Psoas muscle (tissue), 8 donors: Measurements from ENCODE around the gene TSGA10. TPM values are rescaled to one million over a fixed set of nuclear protein-coding genes. Genes with fewer than 3 reads are reported as not detected.
"Not testable (repeated sequence)": the region's sequence is repeated elsewhere in the genome, so short reads cannot be mapped to it uniquely, and the experiment has no call there.

Source experiments
- ATAC-seq, 4 donors: fragments of 200-7000 bp; cut with Tn5 transposase; one replicate each; pipeline ENCODE4 v1.9.1; 2020; ENCODE audit warnings: moderate library complexity in 3 of 4, mild to moderate bottlenecking in 2 of 4
- DNase-seq, 2 donors: peaks; one replicate each; pipeline ENCODE4 v3.0.0-alpha.2; 2020
- H3K27ac ChIP-seq: fragments of 200-600 bp; one replicate; pipeline ENCODE4 v1.8.0; 2022
- H3K27me3 ChIP-seq, 3 donors: fragments of 200-600 bp in 1 of 3; one replicate each; pipeline versions ENCODE4 v1.6.1 to v1.8.0; 2013 to 2022; ENCODE audit warnings: low read length in 2 of 3, mild to moderate bottlenecking in 2 of 3, moderate library complexity in 1 of 3; ENCODE audit not compliant: insufficient read depth in 3 of 3
- H3K36me3 ChIP-seq, 2 donors: fragments of 200-600 bp in 1 of 2; one replicate each; pipeline versions ENCODE4 v1.6.1 to v1.8.0; 2013 to 2022; ENCODE audit warnings: low read depth in 1 of 2, mild to moderate bottlenecking in 1 of 2, moderate library complexity in 1 of 2; ENCODE audit not compliant: insufficient read depth in 1 of 2
- H3K4me1 ChIP-seq: fragments of 200-600 bp; one replicate; pipeline ENCODE4 v1.8.0; 2022
- H3K4me3 ChIP-seq: fragments of 200-600 bp; one replicate; pipeline ENCODE4 v1.8.0; 2022; ENCODE audit warnings: mild to moderate bottlenecking
- H3K9me3 ChIP-seq: fragments of 200-600 bp; one replicate; pipeline ENCODE4 v1.8.0; 2022
- WGBS, 3 donors: extraction: QIAGEN DNeasy Blood & Tissue Kit; methylation state at CpG; one replicate each; pipeline versions ENCODE4 v1.1.6 to v1.1.7; 2013; 5-methylcytosine and 5-hydroxymethylcytosine counted together
- intact Hi-C, 2 donors: fragments of 100-400 bp; cut with DNase I; formaldehyde crosslinking; loops; one replicate each; pipeline versions ENCODE4 v1.11.0 to v1.14.2; 2022
- polyA plus RNA-seq, 3 donors: library from polyadenylated mRNA; stranded (reverse); fragments of 200-250 nt; gene quantifications; one replicate each; pipeline ENCODE4 v1.2.3, GENCODE V29; 2013
- total RNA-seq, 4 donors: library from RNA; stranded (reverse); fragmentation: NEBNext Ultra II Directional in 2 of 4; extraction: Animal tissue kit (Norgen Biotek cat#: 25700) in 2 of 4; gene quantifications; one replicate each; pipeline versions ENCODE4 v1.2.1 to v1.2.4, GENCODE V29; 2021 to 2023
- TF ChIP-seq, protein P1 (sequence below): fragments of 200-600 bp; IDR thresholded peaks from one replicate; pipeline ENCODE4 v1.8.0; 2022; ENCODE audit warnings: antibody characterized with exemption
- donor health status: healthy with polysubstance abuse.
- donor health status: DM: no; HTN: no; CAD: no; lungs with moderate emphysema.
- donor health status: Bipolar disorder and iron deficiency.
- donor health status: healthy.
- donor health status: DM: yes; HTN: yes; CAD: no.
- donor health status: DM: no; HTN: no; CAD: no.
- donor health status: DM: no; HTN: no; CAD: no.
- donor health status: DM: yes; HTN: yes; CAD: no.

Gene TSGA10
- total and polyA plus RNA-seq, 7 donors, result 0.08 to 3.7 (median 1.8) TPM

DNA sequence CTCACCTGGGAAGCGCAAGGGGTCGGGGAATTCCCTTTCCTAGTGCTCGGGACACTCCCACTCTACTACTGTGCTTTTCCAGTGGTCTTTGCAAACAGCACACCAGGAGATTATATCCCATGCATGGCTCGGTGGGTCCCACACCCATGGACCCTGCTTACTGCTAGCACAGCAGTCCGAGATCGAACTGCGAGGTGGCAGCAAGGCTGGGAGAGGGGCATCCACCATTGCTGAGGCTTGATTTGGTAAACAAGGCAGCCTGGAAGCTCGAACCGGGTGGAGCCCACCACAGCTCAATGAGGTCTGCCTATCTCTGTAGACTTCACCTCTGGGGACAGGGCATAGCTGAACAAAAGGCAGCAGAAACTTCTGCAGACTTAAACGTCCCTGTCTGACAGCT lies 154.0 kb downstream of the TSGA10 start:
- intact Hi-C loops, result no loop called here
- WGBS, 3 donors, result 85 to 92% (median 91%) methylated on average over 10 of the region's 10 CpGs
- no peak for ATAC-seq

DNA sequence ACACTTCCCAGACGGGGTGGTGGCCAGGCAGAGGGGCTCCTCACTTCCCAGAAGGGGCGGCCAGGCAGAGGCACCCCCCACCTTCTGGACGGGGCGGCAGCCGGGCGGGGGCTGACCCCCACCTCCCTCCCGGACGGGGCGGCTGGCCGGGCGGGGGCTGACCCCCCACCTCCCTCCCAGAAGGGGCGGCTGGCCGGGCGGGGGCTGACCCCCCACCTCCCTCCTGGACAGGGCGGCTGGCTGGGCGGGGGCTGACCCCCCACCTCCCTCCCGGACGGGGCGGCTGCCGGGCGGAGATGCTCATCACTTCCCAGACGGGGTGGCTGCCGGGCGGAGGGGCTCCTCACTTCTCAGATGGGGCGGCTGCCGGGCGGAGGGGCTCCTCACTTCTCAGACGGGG lies 166.0 kb downstream of the TSGA10 start:
- H3K4me1 ChIP-seq, H3K27ac ChIP-seq, intact Hi-C loops, DNase-seq, H3K27me3 ChIP-seq, ATAC-seq, H3K9me3 ChIP-seq, H3K4me3 ChIP-seq, H3K36me3 ChIP-seq: not testable (repeated sequence)
- 95 to 97% (median 97%) methylated on average over 14 to 28 of the region's 28 CpGs for WGBS, 3 donors

More for the DNA sequence above, 154.0 kb downstream of the TSGA10 start:
- H3K36me3 ChIP-seq, result no peaks in the 10 kb centered on the region
- H3K27ac ChIP-seq, result no peak overlapping the region
- H3K4me1 ChIP-seq, result no peaks in the 10 kb centered on the region
- H3K27me3 ChIP-seq, result no peaks in the 10 kb centered on the region
- TF ChIP-seq, protein P1, sequence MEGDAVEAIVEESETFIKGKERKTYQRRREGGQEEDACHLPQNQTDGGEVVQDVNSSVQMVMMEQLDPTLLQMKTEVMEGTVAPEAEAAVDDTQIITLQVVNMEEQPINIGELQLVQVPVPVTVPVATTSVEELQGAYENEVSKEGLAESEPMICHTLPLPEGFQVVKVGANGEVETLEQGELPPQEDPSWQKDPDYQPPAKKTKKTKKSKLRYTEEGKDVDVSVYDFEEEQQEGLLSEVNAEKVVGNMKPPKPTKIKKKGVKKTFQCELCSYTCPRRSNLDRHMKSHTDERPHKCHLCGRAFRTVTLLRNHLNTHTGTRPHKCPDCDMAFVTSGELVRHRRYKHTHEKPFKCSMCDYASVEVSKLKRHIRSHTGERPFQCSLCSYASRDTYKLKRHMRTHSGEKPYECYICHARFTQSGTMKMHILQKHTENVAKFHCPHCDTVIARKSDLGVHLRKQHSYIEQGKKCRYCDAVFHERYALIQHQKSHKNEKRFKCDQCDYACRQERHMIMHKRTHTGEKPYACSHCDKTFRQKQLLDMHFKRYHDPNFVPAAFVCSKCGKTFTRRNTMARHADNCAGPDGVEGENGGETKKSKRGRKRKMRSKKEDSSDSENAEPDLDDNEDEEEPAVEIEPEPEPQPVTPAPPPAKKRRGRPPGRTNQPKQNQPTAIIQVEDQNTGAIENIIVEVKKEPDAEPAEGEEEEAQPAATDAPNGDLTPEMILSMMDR, result no peak
- H3K4me3 ChIP-seq, result no peak overlapping the region
- no peak for DNase-seq
- peaks cover 3% of the 10 kb centered on the region for H3K9me3 ChIP-seq

DNA sequence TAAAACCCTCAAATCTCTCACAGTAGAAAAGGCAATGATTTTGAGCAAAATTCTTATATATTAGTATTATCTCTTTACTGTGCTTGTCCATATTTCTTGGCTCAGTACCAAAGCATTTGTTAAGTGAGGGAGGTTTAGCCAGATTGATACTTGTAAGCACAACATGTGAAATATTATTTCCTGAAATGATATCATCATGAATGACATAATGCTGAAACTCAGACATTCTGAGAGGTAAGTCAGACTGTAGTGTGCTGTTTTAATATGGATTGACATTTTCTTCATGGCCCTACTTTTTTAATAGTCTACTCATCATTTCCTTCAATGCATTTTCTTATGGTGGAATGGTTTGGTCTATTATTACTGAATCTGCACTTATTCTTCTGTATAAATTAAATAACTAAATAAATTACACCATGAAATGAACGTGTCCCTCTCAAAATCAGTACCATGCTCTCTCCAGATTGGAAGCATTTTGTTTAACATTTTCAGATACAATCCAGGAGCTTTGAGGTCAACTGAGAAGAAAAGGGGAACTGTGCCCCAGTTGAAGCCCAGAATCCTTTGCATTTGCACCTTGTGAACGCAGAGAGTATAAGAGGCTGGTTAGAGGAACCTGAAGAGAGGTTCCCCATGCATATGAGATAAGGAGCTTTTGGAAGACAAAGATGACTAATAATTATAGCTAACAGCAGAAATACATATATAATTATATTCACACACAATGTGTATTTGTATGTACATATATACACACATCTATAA lies 168.7 kb downstream of the TSGA10 start:
- Histone ChIP-seq H3K27me3 (no peaks in the 10 kb centered on the region), H3K36me3 (no peaks in the 10 kb centered on the region), H3K9me3 (no peaks in the 10 kb centered on the region), H3K4me1 (no peaks in the 10 kb centered on the region), H3K27ac (no peak overlapping the region), H3K4me3 (no peak overlapping the region)
- intact Hi-C loops, result no loop called here
- TF ChIP-seq, protein P1, result no peak
- ATAC-seq (no peak), DNase-seq (no peak)
- 60 to 71% (median 71%) methylated on average over 2 of the region's 2 CpGs for WGBS, 3 donors

DNA sequence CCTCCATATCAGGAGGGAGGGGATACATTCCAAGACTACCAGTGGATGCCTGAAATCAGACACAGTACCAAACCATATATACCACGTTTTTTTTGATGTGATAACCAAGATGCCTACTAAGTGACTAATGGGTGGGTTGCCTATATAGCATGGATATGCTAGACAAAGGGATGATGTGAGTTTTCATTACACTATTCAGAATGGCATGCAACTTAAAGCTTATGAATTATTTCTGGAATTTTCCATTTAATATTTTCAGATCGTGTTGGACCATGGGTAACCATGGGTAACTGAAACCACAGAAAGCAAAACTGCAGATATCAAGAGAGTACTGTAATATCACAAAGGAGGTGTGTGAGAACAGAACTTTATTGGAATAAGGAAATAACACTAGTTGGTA lies 179.1 kb downstream of the TSGA10 start:
- intact Hi-C loops, result no loop called here
- no peak for DNase-seq
- Histone ChIP-seq H3K27me3 (no peaks in the 10 kb centered on the region), H3K4me3 (no peak overlapping the region), H3K9me3 (peaks cover 13% of the 10 kb centered on the region), H3K4me1 (no peaks in the 10 kb centered on the region), H3K27ac (no peak overlapping the region), H3K36me3 (no peaks in the 10 kb centered on the region)
- TF ChIP-seq, protein P1, result no peak
- WGBS, 3 donors, result 37 to 52% (median 46%) methylated on average over 2 of the region's 2 CpGs
- no peak for ATAC-seq

DNA sequence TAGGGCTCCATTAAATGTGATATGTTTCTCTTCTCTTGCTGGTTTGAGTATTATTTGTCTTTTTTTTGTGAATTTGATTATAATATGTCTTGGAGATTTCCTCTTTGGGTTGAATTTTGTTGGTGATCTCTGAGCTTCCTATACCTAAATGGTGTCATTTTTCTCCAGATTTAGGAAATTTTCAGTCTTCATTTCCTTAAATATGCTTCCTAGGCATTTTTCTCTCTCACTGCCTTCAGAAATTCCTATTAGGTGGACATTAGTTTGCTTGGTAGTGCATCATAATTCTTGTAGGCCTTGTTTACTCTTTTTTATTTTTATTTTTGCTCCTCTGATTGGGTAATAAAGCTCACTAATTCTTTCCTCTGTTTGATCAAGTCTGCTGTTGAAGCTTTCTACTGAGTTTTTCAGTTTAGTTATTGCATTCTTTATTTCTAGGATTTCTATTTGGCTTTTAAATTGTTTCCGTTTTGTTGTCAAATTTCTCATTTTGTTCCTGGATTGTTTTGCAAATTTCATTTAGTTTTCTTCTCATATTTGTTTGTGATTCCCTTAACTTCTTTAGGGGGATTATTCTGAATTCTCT lies 182.1 kb downstream of the TSGA10 start:
- no peak overlapping the region for H3K4me3 ChIP-seq
- H3K9me3 ChIP-seq, result peaks cover 27% of the 10 kb centered on the region
- intact Hi-C loops, result no loop called here
- H3K27ac ChIP-seq, result no peak overlapping the region
- no peaks in the 10 kb centered on the region for H3K27me3 ChIP-seq
- 90 to 94% (median 93%) methylated on average over 1 of the region's 1 CpG for WGBS, 3 donors
- TF ChIP-seq, protein P1, result no peak
- ATAC-seq (no peak), DNase-seq (no peak)
- H3K4me1 ChIP-seq, result no peaks in the 10 kb centered on the region
- no peaks in the 10 kb centered on the region for H3K36me3 ChIP-seq
